ENCODE measurements around the gene TMEM38B.

Gene TMEM38B

GRCh38 chr9:105683688-105684275, 10.6 kb upstream of the TMEM38B start:
- DNase-seq (ENCODE audit: extremely low read depth, low read depth): no peak
- no peak for TF ChIP-seq CTCF (IDR thresholded peaks at IDR 0.05; ENCODE audit: low read depth, low read length)

DNA sequence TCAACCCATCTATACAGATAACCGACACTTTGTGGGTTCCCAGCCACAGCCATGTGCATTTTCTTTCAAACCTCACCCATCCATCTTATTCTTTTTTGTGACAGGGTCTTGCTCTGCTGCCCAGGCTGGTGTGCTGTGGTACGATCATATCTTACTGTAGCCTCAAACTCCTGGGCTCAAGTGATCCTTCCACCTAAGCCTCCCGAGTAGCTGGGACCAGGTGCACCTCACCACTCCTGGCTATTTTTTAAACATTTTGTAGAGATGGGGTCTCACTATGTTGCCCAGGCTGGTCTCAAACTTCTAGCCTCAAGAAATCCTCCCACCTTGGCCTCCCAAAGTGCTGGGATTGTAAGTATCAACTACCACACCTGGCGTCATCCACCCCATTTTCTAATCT, 7.4 kb upstream of the TMEM38B start:
- no peak for TF ChIP-seq CTCF (IDR thresholded peaks at IDR 0.05; ENCODE audit: low read depth, low read length)
- DNase-seq (ENCODE audit: extremely low read depth, low read depth): no peak

DNA sequence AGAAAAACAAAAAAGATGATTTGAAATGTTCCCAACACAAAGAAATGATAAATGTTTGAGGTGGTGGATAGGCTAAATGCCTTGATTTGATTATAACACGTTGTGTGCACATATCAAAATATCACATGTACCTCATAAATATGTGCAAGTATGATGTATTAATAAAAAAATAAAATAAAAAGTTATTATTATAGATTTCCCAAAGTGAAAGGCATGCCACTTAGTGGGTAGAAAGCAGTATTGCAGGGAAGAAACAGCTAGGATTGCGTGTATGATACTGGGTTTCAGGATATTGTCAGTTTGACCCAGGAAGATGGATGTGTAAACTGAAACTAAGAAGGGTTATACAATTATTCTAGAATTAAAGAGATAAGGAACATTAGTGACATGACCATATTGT, 3.6 kb upstream of the TMEM38B start:
- TF ChIP-seq CTCF (IDR thresholded peaks at IDR 0.05; ENCODE audit: low read depth, low read length): peak; percentile 51
- no peak for DNase-seq (ENCODE audit: extremely low read depth, low read depth)

DNA sequence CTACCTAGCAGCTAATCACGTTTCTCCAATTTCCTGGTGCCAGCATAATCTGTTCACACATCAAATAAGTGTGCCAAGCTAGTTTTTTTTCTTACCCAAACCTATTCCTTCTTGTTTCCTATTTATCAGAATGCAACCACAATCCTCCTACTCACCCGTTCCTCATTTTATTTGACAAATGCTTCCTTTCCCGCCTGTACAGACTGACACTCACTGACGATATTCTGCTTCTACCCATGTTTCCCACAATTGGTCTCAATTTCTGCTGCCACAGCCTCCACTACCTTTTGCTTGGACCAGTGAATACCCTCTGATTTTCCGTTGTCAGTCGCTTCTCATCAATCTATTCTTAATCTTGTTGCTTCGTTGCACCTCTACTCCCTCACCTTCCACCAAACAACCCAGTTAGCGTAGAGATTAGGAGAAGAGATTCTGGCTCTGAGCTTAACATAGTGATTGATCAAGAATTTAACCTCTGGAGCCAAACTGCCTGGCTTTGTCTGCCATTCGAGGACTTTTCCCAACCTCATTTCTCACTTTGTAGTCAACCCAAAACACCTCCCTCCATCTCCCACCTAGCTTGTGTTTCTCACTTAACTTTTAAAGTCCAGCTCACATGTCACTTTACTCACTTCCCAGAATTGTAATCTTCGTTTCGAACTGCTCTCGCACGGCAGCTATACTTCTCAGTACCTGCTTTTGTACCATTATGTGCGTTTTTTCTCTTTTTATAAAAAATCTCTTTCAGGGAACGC, 729 bp upstream of the TMEM38B start:
- TF ChIP-seq CTCF (IDR thresholded peaks at IDR 0.05; ENCODE audit: low read depth, low read length): no peak
- DNase-seq (ENCODE audit: extremely low read depth, low read depth): no peak

DNA sequence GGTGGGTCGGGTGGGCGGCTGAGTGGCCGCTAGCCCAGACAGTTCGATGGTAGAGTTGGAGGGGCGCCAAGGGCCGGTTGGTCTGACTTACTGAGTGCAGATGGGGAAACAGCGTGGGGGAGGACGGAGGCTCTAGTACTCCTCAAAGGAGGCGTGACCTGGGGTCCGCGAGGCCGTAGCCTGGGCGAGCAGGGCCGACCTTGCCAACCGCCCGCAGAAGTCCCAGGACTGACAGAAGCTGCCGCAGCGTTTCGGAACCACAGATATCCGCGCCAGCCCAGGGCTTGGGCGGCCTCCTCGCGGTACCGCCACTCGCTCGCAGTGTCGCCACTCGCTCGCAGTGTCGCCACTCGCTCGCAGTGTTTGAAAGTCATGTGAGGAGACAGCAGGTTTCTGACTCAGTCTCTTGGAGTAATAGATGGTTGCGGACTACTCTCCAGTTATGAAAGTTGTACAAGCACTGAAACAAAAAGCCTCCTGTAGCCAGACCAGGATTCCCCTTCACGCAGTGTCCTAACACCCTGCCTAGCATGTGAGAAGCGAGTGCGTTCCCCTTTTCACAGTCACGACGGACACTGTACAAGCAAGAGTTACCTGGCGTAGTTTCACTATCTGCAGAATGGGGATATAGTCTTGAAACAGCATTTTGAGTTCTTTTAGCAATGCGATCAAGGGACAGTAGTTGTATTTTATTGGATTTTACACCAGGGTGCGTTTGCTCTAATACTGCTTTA, 674 bp downstream of the TMEM38B start:
- no peak for DNase-seq (ENCODE audit: extremely low read depth, low read depth)
- TF ChIP-seq CTCF (IDR thresholded peaks at IDR 0.05; ENCODE audit: low read depth, low read length): no peak

- no peak for TF ChIP-seq CTCF (IDR thresholded peaks at IDR 0.05; ENCODE audit: low read depth, low read length)
Observed at GRCh38 chr9:105696219-105696793, 2.0 kb downstream of the TMEM38B start.

GRCh38 chr9:105697871-105698270, 3.5 kb downstream of the TMEM38B start:
- TF ChIP-seq CTCF (IDR thresholded peaks at IDR 0.05; ENCODE audit: low read depth, low read length): no peak
- DNase-seq (ENCODE audit: extremely low read depth, low read depth): no peak

More at GRCh38 chr9:105696219-105696793, 2.0 kb downstream of the TMEM38B start:
- no peak for DNase-seq (ENCODE audit: extremely low read depth, low read depth)

All from AG09319 (cell line).